ENCODE data around the gene ADORA2B.

Gene ADORA2B

DNA sequence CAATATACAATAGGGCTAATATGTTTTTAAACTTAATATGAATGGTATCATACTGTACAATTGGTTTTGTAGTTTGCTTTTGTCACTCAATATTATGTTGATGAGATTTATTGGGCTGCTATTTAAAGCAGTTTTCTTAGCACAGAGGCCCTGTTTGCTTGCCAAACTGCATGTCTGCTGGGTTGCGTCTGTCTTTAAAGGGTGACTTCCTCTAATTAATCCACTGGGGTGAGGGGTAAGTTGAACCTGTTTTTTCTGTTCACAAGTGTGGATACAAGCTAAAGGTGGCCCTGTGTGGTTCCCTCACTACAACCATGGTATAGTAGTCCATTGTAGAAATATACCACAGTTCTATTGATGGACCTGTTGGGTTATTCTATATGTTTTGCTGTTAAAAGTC lies 74.4 kb downstream of the ADORA2B start:
- TF ChIP-seq USF1 (IDR thresholded peaks at IDR 0.05) (no peak), TEAD4 (IDR thresholded peaks at IDR 0.05) (no peak), MAX (IDR thresholded peaks at IDR 0.05) (no peak), FOXM1 (IDR thresholded peaks at IDR 0.05; ENCODE audit: borderline replicate concordance, low read depth) (no peak), TAF1 (IDR thresholded peaks at IDR 0.05; ENCODE audit: low read depth) (no peak), RAD21 (IDR thresholded peaks at IDR 0.05; ENCODE audit: low read depth) (no peak), CREB1 (IDR thresholded peaks at IDR 0.05; ENCODE audit: low read depth) (no peak), NFIC (IDR thresholded peaks at IDR 0.05) (no peak), EGR1 (IDR thresholded peaks at IDR 0.05) (no peak), YY1 (IDR thresholded peaks at IDR 0.05; ENCODE audit: low read depth) (no peak), EP300 (IDR thresholded peaks at IDR 0.05; ENCODE audit: borderline replicate concordance) (no peak), TCF12 (IDR thresholded peaks at IDR 0.05; ENCODE audit: low read depth) (no peak)
- TF ChIP-seq, protein P1, sequence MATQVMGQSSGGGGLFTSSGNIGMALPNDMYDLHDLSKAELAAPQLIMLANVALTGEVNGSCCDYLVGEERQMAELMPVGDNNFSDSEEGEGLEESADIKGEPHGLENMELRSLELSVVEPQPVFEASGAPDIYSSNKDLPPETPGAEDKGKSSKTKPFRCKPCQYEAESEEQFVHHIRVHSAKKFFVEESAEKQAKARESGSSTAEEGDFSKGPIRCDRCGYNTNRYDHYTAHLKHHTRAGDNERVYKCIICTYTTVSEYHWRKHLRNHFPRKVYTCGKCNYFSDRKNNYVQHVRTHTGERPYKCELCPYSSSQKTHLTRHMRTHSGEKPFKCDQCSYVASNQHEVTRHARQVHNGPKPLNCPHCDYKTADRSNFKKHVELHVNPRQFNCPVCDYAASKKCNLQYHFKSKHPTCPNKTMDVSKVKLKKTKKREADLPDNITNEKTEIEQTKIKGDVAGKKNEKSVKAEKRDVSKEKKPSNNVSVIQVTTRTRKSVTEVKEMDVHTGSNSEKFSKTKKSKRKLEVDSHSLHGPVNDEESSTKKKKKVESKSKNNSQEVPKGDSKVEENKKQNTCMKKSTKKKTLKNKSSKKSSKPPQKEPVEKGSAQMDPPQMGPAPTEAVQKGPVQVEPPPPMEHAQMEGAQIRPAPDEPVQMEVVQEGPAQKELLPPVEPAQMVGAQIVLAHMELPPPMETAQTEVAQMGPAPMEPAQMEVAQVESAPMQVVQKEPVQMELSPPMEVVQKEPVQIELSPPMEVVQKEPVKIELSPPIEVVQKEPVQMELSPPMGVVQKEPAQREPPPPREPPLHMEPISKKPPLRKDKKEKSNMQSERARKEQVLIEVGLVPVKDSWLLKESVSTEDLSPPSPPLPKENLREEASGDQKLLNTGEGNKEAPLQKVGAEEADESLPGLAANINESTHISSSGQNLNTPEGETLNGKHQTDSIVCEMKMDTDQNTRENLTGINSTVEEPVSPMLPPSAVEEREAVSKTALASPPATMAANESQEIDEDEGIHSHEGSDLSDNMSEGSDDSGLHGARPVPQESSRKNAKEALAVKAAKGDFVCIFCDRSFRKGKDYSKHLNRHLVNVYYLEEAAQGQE (IDR thresholded peaks at IDR 0.05; ENCODE audit: low read depth), result no peak

GRCh38 chr17:16023881-16024280 lies 79.0 kb downstream of the ADORA2B start:
- TF ChIP-seq TEAD4 (IDR thresholded peaks at IDR 0.05) (no peak), TCF12 (IDR thresholded peaks at IDR 0.05; ENCODE audit: low read depth) (no peak), EGR1 (IDR thresholded peaks at IDR 0.05) (no peak), TAF1 (IDR thresholded peaks at IDR 0.05; ENCODE audit: low read depth) (no peak), ZBTB7A (IDR thresholded peaks at IDR 0.05; ENCODE audit: low read depth) (no peak)

- TF ChIP-seq ZBTB7A (IDR thresholded peaks at IDR 0.05; ENCODE audit: low read depth), result no peak
- no peak for TF ChIP-seq EGR1 (IDR thresholded peaks at IDR 0.05)
- TF ChIP-seq TCF12 (IDR thresholded peaks at IDR 0.05; ENCODE audit: low read depth), result no peak
- no peak for TF ChIP-seq NFIC (IDR thresholded peaks at IDR 0.05)
- TF ChIP-seq MAX (IDR thresholded peaks at IDR 0.05), result no peak
- no peak for TF ChIP-seq EP300 (IDR thresholded peaks at IDR 0.05; ENCODE audit: borderline replicate concordance)
- no peak for TF ChIP-seq CEBPB (IDR thresholded peaks at IDR 0.05)
- TF ChIP-seq YY1 (IDR thresholded peaks at IDR 0.05; ENCODE audit: low read depth), result no peak
- TF ChIP-seq TAF1 (IDR thresholded peaks at IDR 0.05; ENCODE audit: low read depth), result no peak
Measured at GRCh38 chr17:16025202-16025601, 80.3 kb downstream of the ADORA2B start.

Data from Ishikawa (cell line).